Stomach (tissue), 9 donors: ENCODE results near the gene LRRC61. TPM values are rescaled to one million over a fixed set of nuclear protein-coding genes. Genes with fewer than 3 reads are reported as not detected.

Source experiments
- DNase-seq, 2 donors: peaks; one replicate each; pipeline versions ENCODE4 v3.0.0 to v3.0.0-alpha.2; 2013 to 2019
- H3K27ac ChIP-seq, 5 donors: fragments of 200-600 bp in 4 of 5; sonication (generic) in 4 of 5; one replicate each; pipeline ENCODE4 v1.5.1; 2013 to 2019; ENCODE audit warnings: mild to moderate bottlenecking in 1 of 5, moderate library complexity in 1 of 5
- H3K27me3 ChIP-seq, 3 donors: fragments of 200-600 bp; sonication (generic); one replicate each; pipeline ENCODE4 v1.5.1; 2017 to 2019; ENCODE audit warnings: mixed run types in 1 of 3
- H3K36me3 ChIP-seq, 4 donors: fragments of 200-600 bp; sonication (generic); 1 replicate in 3 of 4; 2 replicates in 1 of 4; pipeline ENCODE4 v1.5.1; 2016 to 2019
- H3K4me1 ChIP-seq, 4 donors: fragments of 200-600 bp; sonication (generic); one replicate each; pipeline ENCODE4 v1.5.1; 2016 to 2019
- H3K4me3 ChIP-seq, 4 donors: fragments of 200-600 bp; sonication (generic) in 3 of 4; one replicate each; pipeline ENCODE4 v1.5.1; 2016 to 2019; ENCODE audit warnings: mild to moderate bottlenecking in 1 of 4
- H3K9me3 ChIP-seq, 4 donors: fragments of 200-600 bp; sonication (generic); one replicate each; pipeline ENCODE4 v1.5.1; 2016 to 2019
- CTCF ChIP-seq, 7 experiments: fragments of 450-650 bp in 4 of 7; fragments of 200-600 bp in 3 of 7; sonication (generic) in 3 of 7; IDR thresholded peaks; one replicate each; pipeline ENCODE4 v1.5.1; 2016 to 2019; ENCODE audit warnings: antibody characterized with exemption in 7 of 7, control low read depth in 2 of 7, mild to moderate bottlenecking in 1 of 7
- EP300 ChIP-seq: sonication (generic); formaldehyde crosslinking; IDR thresholded peaks from one replicate; pipeline ENCODE4 v1.6.1; 2017; ENCODE audit warnings: antibody characterized with exemption
- POLR2A ChIP-seq, 4 donors: fragments of 450-650 bp; IDR thresholded peaks; one replicate each; pipeline ENCODE4 v1.6.1; 2016; ENCODE audit warnings: antibody characterized with exemption in 4 of 4, control low read depth in 2 of 4, mild to moderate bottlenecking in 1 of 4, moderate library complexity in 1 of 4
- POLR2AphosphoS5 ChIP-seq, 3 donors: sonication (generic); formaldehyde crosslinking; IDR thresholded peaks; one replicate each; pipeline ENCODE4 v1.6.1; 2016; ENCODE audit warnings: antibody characterized with exemption in 3 of 3
- WGBS, 5 donors: extraction: QIAGEN DNeasy Blood & Tissue Kit in 3 of 5; methylation state at CpG; one replicate each; pipeline versions ENCODE4 v1.1.5 to v1.1.7; 2013 to 2018; 5-methylcytosine and 5-hydroxymethylcytosine counted together
- intact Hi-C: fragments of 100-400 bp; cut with DNase I; formaldehyde crosslinking; loops from one replicate; pipeline ENCODE4 v1.15.1; 2023; ENCODE audit warnings: low total_unique reads
- polyA plus RNA-seq, 3 donors: library from polyadenylated mRNA; stranded (reverse); fragments of 200-250 nt; gene quantifications; one replicate each; pipeline ENCODE4 v1.2.3, GENCODE V29; 2013
- total RNA-seq, 5 donors: library from RNA; depleted of rRNA; stranded (reverse); fragments of >200 nt; gene quantifications; one replicate each; pipeline versions ENCODE4 v1.1.0 to v1.2.3, GENCODE V29; 2014 to 2016
- donor health status: healthy with polysubstance abuse.
- donor health status: Bipolar disorder and iron deficiency.
- donor health status: healthy.

LRRC61 gene
- total and polyA plus RNA-seq, 8 donors, result 5.6 to 15.9 (median 9.6) TPM; not detected in 2

- intact Hi-C loops, result loop anchor here (10.0 kb wide), 1 partner anchor 46 kb away; no protein-coding TSS in a partner anchor
- Histone ChIP-seq H3K4me3 (peak overlapping the region; percentile 71 to 95 (median 84)), H3K27me3 (no peaks in the 10 kb centered on the region), H3K27ac (peak overlapping the region; percentile 87 to 97 (median 94)), H3K4me1 (peaks cover 31 to 68% (median 60%) of the 10 kb centered on the region in 4 donors), H3K36me3 (peaks cover 25 to 35% (median 34%) of the 10 kb centered on the region in 4 donors), H3K9me3 (no peaks in the 10 kb centered on the region)
- TF ChIP-seq POLR2AphosphoS5 (IDR thresholded peaks at IDR 0.05) (peak in 1 of 3 donors; percentile 48), CTCF (IDR thresholded peaks at IDR 0.05) (no peak)
- 0 to 1% (median 1%) methylated on average over 12 to 58 of the region's 58 CpGs for WGBS, 5 donors
- peak; percentile 63 to 88 for DNase-seq
These were observed 46.0 kb downstream of the LRRC61 start for GRCh38 chr7:150368884-150369747.

- H3K36me3 ChIP-seq, result peaks cover 29 to 43% (median 41%) of the 10 kb centered on the region in 4 donors
- H3K4me1 ChIP-seq, result peaks cover 31 to 71% (median 60%) of the 10 kb centered on the region in 4 donors
- no peak for DNase-seq
- no peaks in the 10 kb centered on the region for H3K9me3 ChIP-seq
- intact Hi-C loops, result loop anchor here (10.0 kb wide), 1 partner anchor 45 kb away; no protein-coding TSS in a partner anchor
- peak overlapping the region; percentile 87 to 97 (median 94) for H3K27ac ChIP-seq
- no peaks in the 10 kb centered on the region for H3K27me3 ChIP-seq
- WGBS, 5 donors, result 13 to 28% (median 25%) methylated on average over 12 to 23 of the region's 23 CpGs
- H3K4me3 ChIP-seq, result peak overlapping the region; percentile 71 to 95 (median 84)
- no peak for TF ChIP-seq CTCF (IDR thresholded peaks at IDR 0.05)
- no peak for TF ChIP-seq POLR2A (IDR thresholded peaks at IDR 0.05)
These were observed 46.8 kb downstream of the LRRC61 start for GRCh38 chr7:150369748-150370501.

GRCh38 chr7:150370612-150371071, 47.5 kb downstream of the LRRC61 start:
- TF ChIP-seq POLR2A (IDR thresholded peaks at IDR 0.05) (no peak), CTCF (IDR thresholded peaks at IDR 0.05) (no peak), POLR2AphosphoS5 (IDR thresholded peaks at IDR 0.05) (no peak), EP300 (no peak)
- intact Hi-C loops, result no loop called here
- no peaks in the 10 kb centered on the region for H3K9me3 ChIP-seq
- no peak for DNase-seq
- H3K4me3 ChIP-seq, result peak overlapping the region in 3 of 4 donors; percentile 71 to 95 (median 88)
- H3K4me1 ChIP-seq, result peaks cover 31 to 71% (median 62%) of the 10 kb centered on the region in 4 donors
- H3K27ac ChIP-seq, result peak overlapping the region; percentile 31 to 97 (median 94)
- no peaks in the 10 kb centered on the region for H3K27me3 ChIP-seq
- 21 to 57% (median 48%) methylated on average over 3 of the region's 3 CpGs for WGBS, 5 donors
- H3K36me3 ChIP-seq, result peaks cover 29 to 49% (median 42%) of the 10 kb centered on the region in 4 donors
